Measurements from ENCODE around the gene MAN1A1. TPM values are rescaled to one million over a fixed set of nuclear protein-coding genes. Genes with fewer than 3 reads are reported as not detected.

MAN1A1 gene
- total and polyA plus RNA-seq, 2 of the 8 experiments (the other 6 are each of a cell fraction or from before 2014, with no cell fraction given) = 1.8 to 5.4 TPM

DNA sequence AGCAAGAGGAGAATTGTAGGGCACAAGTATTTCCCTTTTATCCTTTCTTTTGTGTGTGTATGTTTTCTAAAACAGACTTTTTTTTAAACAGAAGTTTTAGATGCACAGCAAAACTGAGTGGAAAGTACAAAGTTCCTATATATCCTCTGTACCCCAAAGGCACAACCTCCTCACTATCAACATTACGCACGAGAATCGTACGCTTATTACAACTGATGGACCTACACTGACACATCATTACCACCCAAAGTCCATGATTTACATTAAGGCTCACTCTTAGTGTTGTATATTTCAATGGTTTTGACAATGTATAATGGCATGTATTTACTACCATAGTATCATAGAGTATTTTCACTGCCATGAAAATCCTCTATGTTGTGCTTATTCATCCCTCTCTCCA, 32.6 kb downstream of the MAN1A1 start (continued):
- TF ChIP-seq EZH2 (IDR thresholded peaks at IDR 0.05; ENCODE audit: low read depth, low read length, severe bottlenecking) (no peak), NANOG (IDR thresholded peaks at IDR 0.05; ENCODE audit: insufficient read depth, low read depth, low read length, poor library complexity, severe bottlenecking) (no peak), RNF2 (IDR thresholded peaks at IDR 0.05; ENCODE audit: borderline replicate concordance, low read depth, low read length, missing control alignments, poor library complexity, severe bottlenecking) (no peak)
